CD4-positive, alpha-beta T cell treated with Interleukin-6 at 100 ng/mL for 8 hours (primary cell): ENCODE measurements around the gene UTP18.
"Not testable (repeated sequence)": the region's sequence is repeated elsewhere in the genome, so short reads cannot be mapped to it uniquely, and the experiment has no call there.

Source experiments
- DNase-seq: peaks from one replicate; pipeline ENCODE4 v3.0.0-alpha.2; 2020; ENCODE audit warnings: mixed read lengths, low spot score

UTP18 gene

GRCh38 chr17:51260237-51261023 is at the start of gene UTP18:
Gene UTP18, plus strand, starts transcription at chr17:51260546. Its CDS starts 39 bp downstream, at chr17:51260585.
- DNase-seq: peak; percentile 97

GRCh38 chr17:51214920-51215319 is 45.4 kb upstream of the UTP18 start:
- DNase-seq: no peak

- DNase-seq: no peak
Measured at GRCh38 chr17:51217946-51218345, 42.4 kb upstream of the UTP18 start.

- DNase-seq: no peak
Measured at GRCh38 chr17:51221322-51221721, 39.0 kb upstream of the UTP18 start.

GRCh38 chr17:51224402-51225262 is 35.7 kb upstream of the UTP18 start:
- DNase-seq: no peak

GRCh38 chr17:51225523-51225922 is 34.8 kb upstream of the UTP18 start:
- DNase-seq: not testable (repeated sequence)

GRCh38 chr17:51228161-51228560 is 32.2 kb upstream of the UTP18 start:
- no peak for DNase-seq

GRCh38 chr17:51229889-51230288 is 30.5 kb upstream of the UTP18 start:
- no peak for DNase-seq

- DNase-seq: no peak
Measured at GRCh38 chr17:51230306-51230705, 30.0 kb upstream of the UTP18 start.

GRCh38 chr17:51231999-51232398 is 28.3 kb upstream of the UTP18 start:
- no peak for DNase-seq

- DNase-seq: no peak
Measured at GRCh38 chr17:51234162-51234561, 26.2 kb upstream of the UTP18 start.

- DNase-seq: no peak
Measured at GRCh38 chr17:51238255-51238887, 22.0 kb upstream of the UTP18 start.

- DNase-seq: no peak
Measured at GRCh38 chr17:51240275-51240674, 20.1 kb upstream of the UTP18 start.

GRCh38 chr17:51244041-51244440 is 16.3 kb upstream of the UTP18 start:
- DNase-seq: no peak

- no peak for DNase-seq
Measured at GRCh38 chr17:51245535-51245934, 14.8 kb upstream of the UTP18 start.

- no peak for DNase-seq
Measured at GRCh38 chr17:51250314-51250840, 10.0 kb upstream of the UTP18 start.

- DNase-seq: no peak
Measured at GRCh38 chr17:51251010-51251409, 9.3 kb upstream of the UTP18 start.

- no peak for DNase-seq
Measured at GRCh38 chr17:51255673-51256072, 4.7 kb upstream of the UTP18 start.

- no peak for DNase-seq
Measured at GRCh38 chr17:51256101-51256500, 4.2 kb upstream of the UTP18 start.

GRCh38 chr17:51257150-51258081 is 2.9 kb upstream of the UTP18 start:
- no peak for DNase-seq
